CD4-positive, alpha-beta T cell treated with Interferon gamma for 1 hour (primary cell): Measurements from ENCODE around the gene ZNF324B.
"Not testable (repeated sequence)": the region's sequence is repeated elsewhere in the genome, so short reads cannot be mapped to it uniquely, and the experiment has no call there.

Source experiments
- DNase-seq: peaks from one replicate; pipeline ENCODE4 v3.0.0-alpha.2; 2020

ZNF324B gene

DNA sequence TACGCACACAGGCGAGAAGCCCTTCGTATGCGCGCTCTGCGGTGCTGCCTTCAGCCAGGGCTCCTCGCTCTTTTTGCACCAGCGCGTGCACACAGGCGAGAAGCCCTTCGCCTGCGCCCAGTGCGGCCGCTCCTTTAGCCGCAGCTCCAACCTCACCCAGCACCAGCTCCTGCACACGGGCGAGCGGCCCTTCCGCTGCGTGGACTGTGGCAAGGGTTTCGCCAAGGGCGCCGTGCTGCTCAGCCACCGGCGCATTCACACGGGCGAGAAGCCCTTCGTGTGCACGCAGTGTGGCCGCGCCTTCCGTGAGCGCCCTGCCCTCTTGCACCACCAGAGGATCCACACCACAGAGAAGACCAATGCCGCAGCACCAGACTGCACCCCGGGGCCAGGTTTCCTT lies 4.7 kb downstream of the ZNF324B start:
- DNase-seq: no peak

DNA sequence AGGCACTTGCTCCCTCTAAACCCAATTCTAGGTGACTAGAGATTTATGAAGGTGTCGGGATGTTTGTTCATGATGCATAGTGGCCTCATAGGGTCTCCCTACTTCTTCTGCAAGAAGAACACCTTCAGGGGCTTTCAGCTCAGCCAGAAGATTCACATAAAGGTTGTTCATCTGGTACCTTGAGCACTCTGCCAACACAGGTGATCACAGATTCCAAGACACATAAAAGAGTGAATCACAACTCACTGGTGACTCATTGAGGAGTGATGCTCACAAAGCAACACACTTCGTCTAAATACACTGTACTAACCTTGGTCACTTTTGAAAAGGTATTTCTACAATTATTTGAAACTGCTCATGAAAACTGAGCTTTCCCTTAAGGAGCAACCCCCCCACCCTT lies 8.6 kb downstream of the ZNF324B start:
- no peak for DNase-seq

DNA sequence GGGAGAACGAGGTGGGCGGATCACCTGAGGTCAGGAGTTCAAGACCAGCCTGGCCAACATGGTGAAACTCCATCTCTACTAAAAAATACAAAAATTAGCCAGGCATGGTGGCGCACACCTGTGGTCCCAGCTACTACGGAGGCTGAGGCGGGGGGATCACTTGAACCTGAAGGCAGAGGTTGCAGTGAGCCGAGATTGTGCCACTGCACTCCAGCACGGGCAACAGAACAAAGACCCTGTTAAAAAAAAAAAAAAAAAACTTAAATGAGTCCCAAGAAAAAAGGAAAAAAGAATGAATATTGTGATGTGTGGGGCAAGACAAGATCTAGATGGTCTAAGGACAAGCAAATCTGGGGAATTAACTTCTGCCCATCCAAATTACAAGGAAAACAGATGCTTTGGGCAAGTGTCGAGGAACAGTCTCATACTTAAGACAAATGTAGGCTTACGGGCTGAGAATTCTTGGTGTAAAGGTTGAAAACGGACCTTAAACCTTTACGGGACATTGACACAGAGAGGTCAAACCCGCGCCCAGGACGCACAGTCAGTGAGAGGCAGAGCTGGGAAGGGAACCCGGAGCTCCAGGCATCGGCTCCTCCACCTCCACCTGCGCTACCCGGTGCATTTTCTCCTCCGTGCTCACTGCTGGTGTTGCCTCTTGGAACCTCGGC lies 14.8 kb downstream of the ZNF324B start:
- DNase-seq: no peak

DNA sequence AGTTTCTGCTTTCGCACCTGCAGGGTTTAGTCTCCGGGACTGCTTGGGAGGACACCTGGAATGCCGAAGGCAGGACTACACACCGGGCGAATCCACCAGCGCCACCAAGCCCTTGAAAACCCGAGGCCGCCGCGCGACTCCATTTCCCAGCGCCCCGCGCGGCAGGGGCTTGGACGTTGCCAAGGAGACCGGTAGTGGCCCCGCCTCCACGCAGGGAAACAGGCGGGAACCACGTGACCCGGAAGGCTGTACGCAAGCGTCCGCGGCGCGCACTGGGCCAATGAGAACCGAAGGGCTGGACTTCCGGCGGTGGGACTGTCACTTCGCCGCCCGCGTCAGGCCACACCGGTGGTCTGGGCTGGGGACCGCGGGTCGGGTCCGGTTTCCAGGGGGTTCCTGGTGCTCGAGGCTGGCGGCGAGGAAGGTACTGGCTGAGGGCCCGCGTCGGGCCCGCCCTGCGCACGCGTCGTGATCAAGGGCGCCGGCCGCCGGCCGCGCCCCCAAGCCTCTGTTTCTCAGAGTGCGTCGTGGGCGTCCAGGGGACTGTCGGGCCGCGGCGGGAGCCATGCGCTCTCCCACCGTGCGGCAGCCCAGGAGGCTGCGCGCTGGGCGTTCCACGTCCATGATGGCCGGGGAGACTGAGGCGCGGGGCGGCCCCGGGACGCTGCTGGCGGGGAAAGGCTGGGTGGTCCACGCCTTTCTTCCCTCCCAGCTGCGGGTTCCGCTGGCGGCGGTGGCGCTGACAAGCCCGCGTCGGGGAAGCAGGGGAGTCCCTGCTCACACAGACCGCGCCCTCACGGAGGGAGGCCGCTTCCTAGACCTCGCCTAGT lies 15.6 kb downstream of the ZNF324B start, which contains the start of gene ZNF324:
TSS of gene ZNF324 (plus strand) at position 321 of the 830 bp plus-strand sequence. CDS start 2,106 bp downstream, outside the sequence.
- peak; percentile 95 for DNase-seq

DNA sequence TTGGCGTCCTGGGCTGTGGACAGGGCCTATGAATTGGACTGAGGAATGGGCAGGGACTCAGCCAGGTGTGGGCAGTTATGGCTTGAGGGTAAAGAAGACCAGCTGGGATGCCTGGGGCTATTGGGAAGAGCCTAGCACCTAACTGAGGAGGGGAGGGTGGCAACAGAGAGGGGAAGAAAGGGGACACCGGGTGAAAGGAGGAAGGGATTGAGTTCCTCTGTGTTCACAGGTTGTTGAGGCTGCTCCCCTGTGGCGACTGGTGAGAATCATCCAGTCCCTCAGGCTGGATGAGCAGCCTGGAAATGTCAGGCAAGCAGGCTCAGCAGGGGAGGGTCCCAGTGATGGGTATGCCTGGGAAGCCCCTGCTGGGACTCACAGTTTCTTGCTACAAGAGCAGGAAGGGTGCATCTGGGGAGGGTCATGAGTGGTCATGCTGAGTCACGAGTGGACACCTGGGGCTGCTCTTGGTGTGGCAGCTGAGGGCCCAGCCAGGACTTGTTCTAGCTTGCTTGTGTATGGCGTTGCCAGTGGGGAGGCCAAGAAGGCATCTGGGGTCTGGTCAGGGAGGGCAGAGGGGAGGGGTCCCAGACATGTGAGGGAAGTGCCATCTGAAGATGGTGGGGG lies 16.9 kb downstream of the ZNF324B start:
- DNase-seq: no peak

DNA sequence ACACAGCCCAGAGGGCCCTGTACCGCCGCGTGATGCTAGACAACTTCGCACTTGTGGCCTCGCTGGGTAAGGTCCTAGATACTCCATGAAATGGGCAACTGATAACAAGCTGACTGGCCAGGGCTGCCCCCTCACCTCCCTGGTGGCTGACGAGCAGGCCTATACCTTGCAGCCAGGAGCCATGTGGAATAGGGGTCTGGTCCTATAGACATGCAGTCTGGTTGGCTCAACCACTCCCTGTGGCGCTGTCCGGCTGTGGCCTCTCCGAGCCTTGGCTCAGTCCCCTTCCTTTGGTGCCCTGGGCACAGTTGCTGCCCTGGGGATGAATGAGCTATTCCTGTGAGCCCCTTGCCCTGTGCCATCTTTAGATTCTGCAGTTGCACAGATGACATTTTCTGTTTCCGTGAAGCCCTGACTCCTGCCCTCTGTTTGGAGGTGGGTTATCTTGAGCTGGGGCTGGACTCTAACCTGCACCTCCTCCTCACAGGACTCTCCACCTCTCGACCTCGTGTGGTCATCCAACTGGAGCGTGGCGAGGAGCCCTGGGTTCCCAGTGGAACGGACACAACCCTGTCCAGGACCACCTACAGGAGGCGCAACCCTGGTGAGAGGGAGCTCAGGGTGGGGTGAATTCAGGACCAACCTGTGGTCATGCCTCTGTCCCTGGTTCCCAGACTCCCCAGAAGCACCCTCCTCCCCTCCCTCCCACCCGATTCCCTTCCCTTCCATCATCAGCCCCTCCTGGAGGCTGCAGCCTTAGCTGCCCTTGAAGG lies 18.0 kb downstream of the ZNF324B start:
- no peak for DNase-seq

DNA sequence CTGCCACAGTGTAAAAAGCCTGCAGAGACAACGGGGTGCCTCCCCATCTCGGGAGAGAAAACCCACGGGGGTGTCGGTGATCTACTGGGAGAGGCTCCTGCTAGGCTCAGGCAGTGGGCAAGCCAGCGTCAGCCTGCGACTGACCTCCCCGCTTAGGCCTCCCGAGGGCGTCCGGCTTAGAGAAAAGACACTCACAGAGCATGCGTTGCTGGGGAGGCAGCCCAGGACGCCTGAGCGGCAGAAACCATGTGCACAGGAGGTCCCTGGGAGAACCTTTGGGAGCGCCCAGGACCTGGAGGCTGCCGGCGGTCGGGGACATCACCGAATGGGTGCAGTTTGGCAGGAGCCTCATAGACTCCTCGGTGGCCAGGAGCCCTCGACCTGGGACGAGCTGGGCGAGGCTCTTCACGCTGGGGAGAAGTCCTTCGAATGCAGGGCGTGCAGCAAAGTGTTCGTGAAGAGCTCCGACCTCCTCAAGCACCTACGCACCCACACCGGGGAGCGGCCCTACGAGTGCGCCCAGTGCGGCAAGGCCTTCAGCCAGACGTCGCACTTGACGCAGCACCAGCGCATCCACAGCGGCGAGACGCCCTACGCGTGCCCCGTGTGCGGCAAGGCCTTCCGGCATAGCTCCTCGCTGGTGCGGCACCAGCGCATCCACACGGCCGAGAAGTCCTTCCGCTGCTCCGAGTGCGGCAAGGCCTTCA lies 19.6 kb downstream of the ZNF324B start:
- DNase-seq: not testable (repeated sequence)

DNA sequence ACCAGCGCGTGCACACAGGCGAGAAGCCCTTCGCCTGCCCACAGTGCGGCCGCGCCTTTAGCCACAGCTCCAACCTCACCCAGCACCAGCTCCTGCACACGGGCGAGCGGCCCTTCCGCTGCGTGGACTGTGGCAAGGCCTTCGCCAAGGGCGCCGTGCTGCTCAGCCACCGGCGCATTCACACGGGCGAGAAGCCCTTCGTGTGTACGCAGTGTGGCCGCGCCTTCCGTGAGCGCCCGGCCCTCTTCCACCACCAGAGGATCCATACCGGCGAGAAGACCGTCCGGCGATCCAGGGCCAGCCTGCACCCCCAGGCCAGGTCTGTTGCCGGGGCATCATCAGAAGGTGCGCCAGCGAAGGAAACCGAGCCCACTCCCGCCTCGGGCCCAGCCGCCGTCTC lies 20.3 kb downstream of the ZNF324B start:
- DNase-seq: no peak

DNA sequence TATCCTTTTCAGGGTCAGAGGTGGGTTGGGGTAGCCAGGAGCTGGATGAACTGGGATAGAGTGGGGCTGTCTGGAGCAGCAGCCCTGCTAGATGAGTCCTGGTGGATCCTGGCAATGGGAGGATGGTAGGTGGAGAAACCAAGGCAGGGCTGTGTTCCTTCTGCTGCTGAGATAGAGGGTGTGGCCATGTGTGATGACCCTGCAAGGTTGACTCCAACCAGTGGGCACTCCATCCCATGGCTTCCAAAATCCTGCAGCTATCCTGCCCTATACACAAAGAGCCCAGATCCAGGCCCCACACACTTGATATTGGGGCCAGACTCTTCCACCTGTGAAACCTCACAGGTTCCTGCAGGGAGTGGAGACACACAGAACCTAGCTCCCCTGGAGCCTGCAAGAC lies 22.4 kb downstream of the ZNF324B start:
- DNase-seq: no peak

DNA sequence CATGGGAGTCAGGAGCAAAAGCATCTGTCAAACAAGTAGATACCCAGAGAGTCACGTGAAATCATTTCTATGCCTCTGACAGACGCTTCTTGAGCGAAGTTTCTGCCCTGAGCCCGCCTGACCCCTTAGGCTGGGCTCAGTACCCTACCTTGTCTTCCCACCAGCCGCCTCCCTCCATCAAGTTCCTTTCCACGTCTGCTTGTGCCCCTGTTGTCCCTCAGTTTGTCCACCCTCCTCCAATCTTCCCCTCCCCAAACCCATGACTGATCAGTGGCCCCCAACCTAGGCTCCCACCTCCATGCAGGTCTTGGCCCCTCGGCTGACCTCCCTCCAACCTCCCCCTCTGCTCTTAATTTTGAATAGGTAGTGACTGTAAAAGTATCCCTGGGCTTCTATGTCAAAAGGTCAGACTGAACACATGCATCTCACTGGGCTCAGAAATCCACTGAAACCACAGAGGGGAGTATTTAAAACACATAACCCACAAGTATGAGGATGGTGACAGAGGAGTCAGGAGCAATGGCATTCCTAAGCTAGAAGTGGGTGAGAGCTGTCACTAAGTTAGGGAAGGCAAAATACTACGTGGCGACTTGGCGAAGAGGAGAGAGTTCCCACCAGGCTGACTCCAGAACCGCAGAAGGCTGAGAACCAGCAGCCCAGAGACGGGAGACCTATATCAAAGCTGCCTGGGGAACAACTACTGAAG lies 23.0 kb downstream of the ZNF324B start:
- no peak for DNase-seq

DNA sequence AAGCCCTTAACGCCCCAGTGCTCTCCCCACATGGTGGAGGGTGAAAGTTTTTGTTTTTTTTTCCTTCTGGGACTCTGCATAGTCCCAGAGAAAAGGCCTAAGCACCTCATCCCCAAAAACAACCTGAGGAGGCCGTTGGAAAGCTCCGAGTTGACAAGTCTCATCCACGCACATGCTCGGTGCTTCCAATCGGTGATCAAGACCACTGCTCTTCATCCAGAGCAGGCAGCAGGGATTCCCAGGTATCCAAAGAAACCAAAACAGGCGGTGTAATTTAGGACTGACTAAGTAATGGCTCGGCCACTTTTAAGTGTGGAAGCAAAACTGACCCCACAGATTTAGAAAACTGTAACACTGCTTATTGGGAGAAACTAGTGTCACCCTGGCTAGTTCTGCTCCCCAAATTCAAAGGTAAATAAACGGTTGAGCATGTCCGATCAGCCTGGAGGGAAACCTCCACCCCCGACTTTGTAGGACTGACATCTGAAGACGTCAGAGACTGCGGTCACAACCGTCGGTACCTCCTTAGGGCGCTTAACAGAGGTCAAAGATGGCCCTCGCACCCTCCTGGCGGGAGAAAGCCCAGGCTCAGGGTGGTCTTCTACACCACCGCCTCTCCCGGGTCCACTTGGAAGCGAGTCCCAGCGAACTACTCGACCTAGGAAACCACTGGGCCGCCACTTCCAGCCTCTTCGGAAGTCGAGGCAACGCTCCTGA lies 23.7 kb downstream of the ZNF324B start:
- DNase-seq: no peak

DNA sequence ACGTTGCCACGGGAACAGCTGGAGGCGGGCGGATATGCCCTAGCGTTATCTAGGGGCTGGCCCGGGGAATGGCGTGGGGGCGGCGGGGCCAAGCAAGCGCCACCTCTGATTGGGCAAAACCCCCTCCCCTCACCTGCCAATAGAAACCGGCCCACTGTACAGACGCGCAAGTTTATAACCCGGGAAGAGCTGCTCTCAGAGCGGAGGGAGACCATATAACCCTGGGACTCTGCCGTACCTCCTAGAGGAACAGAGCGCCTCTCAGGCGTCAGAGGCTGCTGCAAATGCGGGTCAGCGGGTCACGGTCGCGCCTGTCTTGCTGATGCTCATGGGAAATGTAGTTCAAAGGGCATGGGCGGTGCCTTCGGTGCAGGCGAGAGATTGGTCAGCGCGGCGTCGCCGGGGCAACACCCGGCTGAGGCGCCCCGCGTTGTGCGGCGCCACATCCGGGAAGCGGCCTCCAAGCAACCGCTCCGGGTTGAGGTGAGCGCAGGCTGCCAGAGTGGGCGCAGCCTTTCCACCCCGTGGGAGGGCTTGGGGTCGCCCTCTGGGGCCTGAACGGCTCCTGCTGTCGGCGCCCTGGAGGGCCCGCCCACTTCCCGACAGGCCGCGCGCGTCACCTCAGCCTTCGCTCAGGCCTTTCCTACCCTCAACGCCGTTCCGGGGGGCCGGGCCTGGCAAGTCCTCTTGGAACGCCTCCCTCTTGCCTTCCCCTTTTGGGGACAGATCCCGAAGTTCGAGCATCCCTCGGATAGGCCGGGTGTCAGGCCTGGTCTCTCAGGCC lies 24.5 kb downstream of the ZNF324B start, which contains the start of gene ZNF446:
TSS of gene ZNF446 (plus strand) at position 639 of the 784 bp plus-strand sequence. CDS start 867 bp downstream, outside the sequence.
- peak; percentile 96 for DNase-seq

DNA sequence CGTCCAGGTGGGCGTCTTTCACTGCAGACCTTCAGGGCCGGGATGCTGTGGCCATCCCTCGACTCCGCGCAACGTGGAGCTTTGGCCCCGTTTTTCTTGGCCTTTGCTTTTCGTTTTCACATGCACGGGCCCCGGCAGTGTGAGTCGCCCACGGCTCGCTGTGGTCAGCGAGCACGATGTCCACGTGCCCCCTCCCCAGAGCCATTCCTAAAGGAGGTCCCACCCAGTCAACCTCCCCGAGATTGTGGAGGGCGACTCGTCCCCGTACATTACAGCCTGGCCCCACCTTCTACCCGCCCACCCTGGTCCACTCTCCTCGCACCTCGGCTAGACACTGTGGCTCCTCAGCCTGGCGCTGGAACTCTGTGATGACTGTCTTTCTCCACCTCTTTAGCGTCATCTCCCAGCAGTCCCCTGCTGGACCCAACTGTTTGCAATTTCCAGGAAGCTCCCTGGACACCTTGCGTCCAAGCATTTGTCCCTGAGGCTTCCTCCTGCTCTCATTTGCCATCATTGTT lies 25.1 kb downstream of the ZNF324B start:
- DNase-seq: no peak

DNA sequence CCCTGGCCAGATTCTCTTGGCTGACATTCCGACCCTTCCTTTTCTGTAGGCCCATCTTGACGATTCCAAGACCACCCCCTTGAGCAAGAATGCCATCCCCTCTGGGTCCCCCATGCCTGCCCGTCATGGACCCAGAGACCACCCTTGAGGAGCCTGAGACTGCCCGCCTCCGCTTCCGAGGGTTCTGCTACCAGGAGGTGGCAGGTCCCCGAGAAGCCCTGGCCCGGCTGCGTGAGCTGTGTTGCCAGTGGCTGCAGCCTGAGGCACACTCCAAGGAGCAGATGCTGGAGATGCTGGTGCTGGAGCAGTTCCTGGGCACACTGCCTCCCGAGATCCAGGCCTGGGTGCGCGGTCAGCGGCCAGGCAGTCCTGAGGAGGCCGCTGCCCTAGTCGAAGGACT lies 25.7 kb downstream of the ZNF324B start:
- DNase-seq: no peak

DNA sequence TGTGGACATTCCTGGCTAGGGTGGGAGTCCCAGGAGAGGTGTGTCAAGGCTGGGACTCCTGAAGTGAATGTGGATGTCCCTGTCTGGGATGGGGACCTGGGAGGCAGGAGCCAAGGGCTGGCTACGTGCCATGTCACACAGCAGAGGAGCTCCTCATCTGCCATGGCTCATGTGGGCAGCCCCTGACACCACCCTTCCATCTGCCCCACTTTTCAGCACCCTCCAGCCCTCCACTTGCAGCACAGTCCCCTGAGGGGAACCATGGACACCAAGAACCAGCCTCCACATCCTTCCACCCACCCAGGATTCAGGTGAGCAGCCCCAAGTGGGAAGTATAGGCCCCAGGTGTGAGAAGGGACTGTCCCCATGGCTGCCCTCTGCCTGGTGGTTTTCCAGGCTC lies 26.4 kb downstream of the ZNF324B start:
- no peak for DNase-seq

DNA sequence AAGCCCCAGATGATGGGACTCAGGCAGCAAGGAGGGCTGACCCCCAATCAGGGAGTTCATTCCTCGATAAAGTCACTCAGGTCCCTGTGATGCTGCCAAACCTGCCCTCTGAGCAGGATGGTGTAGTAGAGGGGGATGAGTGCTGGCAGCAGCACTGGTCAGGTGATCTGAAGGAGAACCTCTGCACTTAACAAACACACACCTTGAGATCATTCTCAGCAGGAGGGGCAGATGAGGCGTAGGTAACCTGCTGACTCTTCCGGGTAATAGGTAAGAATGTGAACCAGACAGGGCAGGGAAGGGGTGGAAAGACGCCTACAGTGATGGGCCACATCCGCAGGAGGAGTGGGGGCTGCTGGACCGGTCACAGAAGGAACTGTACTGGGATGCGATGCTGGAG lies 27.9 kb downstream of the ZNF324B start:
- DNase-seq: no peak

DNA sequence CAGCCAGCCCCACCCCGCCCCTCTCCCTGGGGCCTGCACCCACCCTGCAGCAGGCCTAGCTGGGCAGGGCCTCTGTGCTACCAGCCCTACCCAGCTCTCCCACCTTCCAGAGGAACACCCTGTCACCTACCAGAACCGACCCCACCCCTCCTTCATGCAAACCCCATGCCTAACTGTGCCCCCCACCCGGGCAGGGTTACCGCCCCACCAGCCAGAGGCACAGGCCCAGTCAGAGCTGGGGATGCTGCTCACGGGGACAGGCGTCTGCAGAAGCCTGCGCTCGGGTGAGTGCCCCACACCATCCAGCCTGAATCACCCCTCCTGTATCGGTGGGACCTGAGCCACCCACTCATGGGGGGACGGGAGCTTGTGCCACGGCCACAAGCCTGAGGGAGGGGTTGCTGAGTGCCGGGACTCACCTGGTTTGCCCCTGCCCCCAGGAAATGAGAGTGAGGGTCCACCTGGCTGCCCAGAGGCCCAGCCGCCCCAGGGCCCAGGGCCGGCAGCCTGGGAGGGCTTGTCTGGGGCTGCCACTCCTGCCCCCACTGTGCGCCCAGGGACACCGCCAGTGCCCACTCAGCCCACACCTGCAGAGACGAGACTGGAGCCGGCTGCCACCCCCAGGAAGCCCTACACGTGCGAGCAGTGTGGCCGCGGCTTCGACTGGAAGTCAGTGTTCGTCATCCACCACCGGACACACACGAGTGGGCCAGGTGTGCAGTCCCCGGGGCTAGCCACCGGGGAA lies 28.5 kb downstream of the ZNF324B start:
- no peak for DNase-seq

DNA sequence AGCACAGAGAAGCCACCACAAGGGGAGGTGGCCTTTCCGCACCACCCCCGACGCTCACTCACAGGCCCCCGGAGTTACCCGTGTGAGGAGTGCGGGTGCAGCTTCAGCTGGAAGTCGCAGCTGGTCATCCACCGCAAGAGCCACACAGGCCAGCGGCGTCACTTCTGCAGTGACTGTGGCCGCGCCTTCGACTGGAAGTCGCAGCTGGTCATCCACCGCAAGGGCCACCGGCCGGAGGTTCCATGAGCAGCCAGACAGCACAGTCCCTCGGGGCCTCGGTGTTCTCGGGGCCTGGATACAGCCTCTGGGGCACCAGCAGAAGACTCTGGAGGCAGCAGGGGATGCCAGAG lies 29.0 kb downstream of the ZNF324B start:
- DNase-seq: no peak

DNA sequence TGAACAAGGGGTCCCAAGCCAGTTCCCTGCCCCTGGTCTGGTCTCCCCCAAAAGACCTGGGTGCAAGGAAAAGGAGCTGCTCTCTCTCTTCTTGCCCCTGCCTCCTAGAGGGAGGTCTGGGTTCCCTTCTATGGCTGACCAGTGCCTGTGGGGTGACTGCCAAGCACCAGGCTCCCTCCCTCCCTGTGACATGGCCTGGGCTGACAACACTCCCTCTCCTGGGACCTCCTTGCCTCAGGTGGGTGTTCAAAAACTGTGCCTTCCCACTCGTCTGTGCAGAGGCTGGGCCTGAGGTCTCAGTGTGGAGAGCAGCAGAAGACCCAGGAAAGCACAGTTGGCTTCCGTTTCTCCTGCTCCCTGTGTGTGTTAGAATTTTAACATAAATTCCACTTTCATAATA lies 29.4 kb downstream of the ZNF324B start:
- DNase-seq: no peak
